ENCODE results near the gene LIPC. TPM values are rescaled to one million over a fixed set of nuclear protein-coding genes. Genes with fewer than 3 reads are reported as not detected.

LIPC gene
- total RNA-seq, 3 donors from 2014 or later (not counting 1 experiment from before 2014, with no cell fraction given), result 5.3 to 7.1 (median 5.3) TPM

- Histone ChIP-seq H3K4me1 (ENCODE audit: control insufficient read depth, insufficient read depth, low read length) (peaks cover 24% of the 10 kb centered on the region), H3K4me3 (ENCODE audit: low read length) (no peak overlapping the region), H3K27me3 (ENCODE audit: control insufficient read depth, insufficient read depth, low read length) (no peaks in the 10 kb centered on the region), H3K36me3 (ENCODE audit: control insufficient read depth, insufficient read depth, low read length) (no peaks in the 10 kb centered on the region), H3K9me3 (ENCODE audit: control insufficient read depth, insufficient read depth, low read length) (no peaks in the 10 kb centered on the region), H3K27ac (ENCODE audit: low read length) (no peak overlapping the region)
- TF ChIP-seq, protein P1, sequence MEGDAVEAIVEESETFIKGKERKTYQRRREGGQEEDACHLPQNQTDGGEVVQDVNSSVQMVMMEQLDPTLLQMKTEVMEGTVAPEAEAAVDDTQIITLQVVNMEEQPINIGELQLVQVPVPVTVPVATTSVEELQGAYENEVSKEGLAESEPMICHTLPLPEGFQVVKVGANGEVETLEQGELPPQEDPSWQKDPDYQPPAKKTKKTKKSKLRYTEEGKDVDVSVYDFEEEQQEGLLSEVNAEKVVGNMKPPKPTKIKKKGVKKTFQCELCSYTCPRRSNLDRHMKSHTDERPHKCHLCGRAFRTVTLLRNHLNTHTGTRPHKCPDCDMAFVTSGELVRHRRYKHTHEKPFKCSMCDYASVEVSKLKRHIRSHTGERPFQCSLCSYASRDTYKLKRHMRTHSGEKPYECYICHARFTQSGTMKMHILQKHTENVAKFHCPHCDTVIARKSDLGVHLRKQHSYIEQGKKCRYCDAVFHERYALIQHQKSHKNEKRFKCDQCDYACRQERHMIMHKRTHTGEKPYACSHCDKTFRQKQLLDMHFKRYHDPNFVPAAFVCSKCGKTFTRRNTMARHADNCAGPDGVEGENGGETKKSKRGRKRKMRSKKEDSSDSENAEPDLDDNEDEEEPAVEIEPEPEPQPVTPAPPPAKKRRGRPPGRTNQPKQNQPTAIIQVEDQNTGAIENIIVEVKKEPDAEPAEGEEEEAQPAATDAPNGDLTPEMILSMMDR (IDR thresholded peaks at IDR 0.05), result no peak
- DNase-seq (no peak), ATAC-seq (no peak)
- Mint-ChIP-seq H3K27ac (no peak overlapping the region), H3K4me1 (peaks cover 42 to 48% of the 10 kb centered on the region in 2 donors), H3K36me3 (no peaks in the 10 kb centered on the region), H3K4me3 (no peak overlapping the region), H3K9me3 (no peaks in the 10 kb centered on the region), H3K27me3 (ENCODE audit: low read depth in 2 of 2) (no peaks in the 10 kb centered on the region)
- intact Hi-C loops (cut with micrococcal nuclease), result no loop called here
- WGBS (ENCODE audit: insufficient coverage), result 88% methylated on average over 3 of the region's 3 CpGs
Measured at GRCh38 chr15:58491499-58492202, 59.9 kb downstream of the LIPC start.

DNA sequence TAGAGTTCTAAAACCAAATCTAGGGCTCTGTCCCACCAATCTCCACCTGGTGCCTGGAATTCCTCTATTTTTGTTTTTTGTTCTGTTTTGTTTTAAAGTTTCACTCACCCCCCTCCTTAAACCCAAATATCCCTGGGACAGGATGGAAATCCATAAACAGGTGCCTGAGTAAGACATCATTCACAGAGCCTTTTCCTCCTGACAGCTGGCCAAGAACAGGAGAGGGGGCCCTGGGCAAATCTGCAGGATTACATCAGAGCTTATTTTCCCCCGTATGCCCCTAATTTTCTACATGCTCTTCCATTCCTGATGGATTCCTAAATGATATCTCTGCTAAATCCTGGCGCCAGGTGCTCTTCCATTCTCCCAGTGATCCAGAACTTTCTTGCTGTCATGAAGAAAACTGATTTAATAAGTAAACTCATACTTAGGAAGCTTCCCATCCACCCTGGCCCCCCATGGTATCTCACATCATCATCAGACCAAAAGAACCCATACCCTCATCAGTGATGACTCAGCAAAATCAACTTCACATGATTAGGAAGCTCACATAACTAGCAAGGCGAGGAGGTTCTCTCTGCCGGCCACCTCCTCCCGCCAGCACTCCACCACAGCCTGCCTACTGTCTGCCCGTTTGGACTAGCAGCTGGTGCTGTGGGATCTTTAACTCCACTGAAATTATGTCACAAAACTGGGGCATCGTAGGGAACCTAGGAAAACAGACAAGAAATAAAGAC, 61.0 kb downstream of the LIPC start:
- Mint-ChIP-seq H3K4me1 (peaks cover 36 to 44% of the 10 kb centered on the region in 2 donors), H3K9me3 (no peaks in the 10 kb centered on the region), H3K4me3 (no peak overlapping the region), H3K27ac (peak overlapping the region in 1 of 2 donors; percentile 29), H3K27me3 (ENCODE audit: low read depth in 2 of 2) (no peaks in the 10 kb centered on the region), H3K36me3 (no peaks in the 10 kb centered on the region)
- H3K27ac ChIP-seq (ENCODE audit: low read length), result no peak overlapping the region
- no peaks in the 10 kb centered on the region for H3K9me3 ChIP-seq (ENCODE audit: control insufficient read depth, insufficient read depth, low read length)
- TF ChIP-seq, protein P1 (IDR thresholded peaks at IDR 0.05), result no peak
- intact Hi-C loops (cut with micrococcal nuclease), result no loop called here
- peaks cover 14% of the 10 kb centered on the region for H3K4me1 ChIP-seq (ENCODE audit: control insufficient read depth, insufficient read depth, low read length)
- H3K36me3 ChIP-seq (ENCODE audit: control insufficient read depth, insufficient read depth, low read length), result no peaks in the 10 kb centered on the region
- WGBS (ENCODE audit: insufficient coverage), result 81% methylated on average over 7 of the region's 7 CpGs
- H3K4me3 ChIP-seq (ENCODE audit: low read length), result no peak overlapping the region
- no peaks in the 10 kb centered on the region for H3K27me3 ChIP-seq (ENCODE audit: control insufficient read depth, insufficient read depth, low read length)
- ATAC-seq (no peak), DNase-seq (no peak)

DNA sequence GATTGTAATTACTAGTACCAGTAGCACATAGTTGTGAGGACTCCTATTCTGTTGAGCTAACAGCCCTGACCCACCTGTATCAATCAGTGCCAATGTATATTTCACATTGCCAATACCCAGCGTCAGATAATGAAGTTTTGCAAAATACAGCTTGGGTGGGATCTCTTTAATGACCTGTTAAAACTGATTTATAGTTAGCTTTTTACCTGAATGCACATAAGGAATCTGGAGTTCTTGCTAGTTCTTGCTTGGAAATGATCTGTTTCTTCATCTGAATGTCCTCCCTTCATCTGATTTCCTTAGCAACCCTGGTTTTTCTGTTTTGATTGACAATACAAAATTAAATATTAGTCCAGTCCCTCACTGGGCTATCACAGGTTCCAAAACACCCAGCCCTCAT, 62.8 kb downstream of the LIPC start:
- TF ChIP-seq, protein P1 (IDR thresholded peaks at IDR 0.05), result no peak
- H3K36me3 ChIP-seq (ENCODE audit: control insufficient read depth, insufficient read depth, low read length), result no peaks in the 10 kb centered on the region
- intact Hi-C loops (cut with micrococcal nuclease), result no loop called here
- no peak for DNase-seq
- H3K9me3 ChIP-seq (ENCODE audit: control insufficient read depth, insufficient read depth, low read length), result no peaks in the 10 kb centered on the region
- H3K36me3 Mint-ChIP-seq, result no peaks in the 10 kb centered on the region
- no CpG with 5 or more reads among the region's 1 CpG for WGBS (ENCODE audit: insufficient coverage)
- no peak for ATAC-seq
- no peaks in the 10 kb centered on the region for H3K9me3 Mint-ChIP-seq
- no peaks in the 10 kb centered on the region for H3K27me3 Mint-ChIP-seq (ENCODE audit: low read depth in 2 of 2)
- peaks cover 6% of the 10 kb centered on the region for H3K4me1 ChIP-seq (ENCODE audit: control insufficient read depth, insufficient read depth, low read length)
- H3K4me1 Mint-ChIP-seq, result peaks cover 34 to 40% of the 10 kb centered on the region in 2 donors
- no peak overlapping the region for H3K27ac ChIP-seq (ENCODE audit: low read length)
- H3K27me3 ChIP-seq (ENCODE audit: control insufficient read depth, insufficient read depth, low read length), result no peaks in the 10 kb centered on the region
- H3K27ac Mint-ChIP-seq, result no peak overlapping the region
- no peak overlapping the region for H3K4me3 ChIP-seq (ENCODE audit: low read length)
- no peak overlapping the region for H3K4me3 Mint-ChIP-seq
